Measurements from ENCODE around the gene SLC38A10. TPM values are rescaled to one million over a fixed set of nuclear protein-coding genes. Genes with fewer than 3 reads are reported as not detected.

SLC38A10 gene
- total and polyA plus RNA-seq, 2 of the 13 experiments (the other 11 are each of a cell fraction or from before 2014, with no cell fraction given): 23.4 to 55.8 TPM

DNA sequence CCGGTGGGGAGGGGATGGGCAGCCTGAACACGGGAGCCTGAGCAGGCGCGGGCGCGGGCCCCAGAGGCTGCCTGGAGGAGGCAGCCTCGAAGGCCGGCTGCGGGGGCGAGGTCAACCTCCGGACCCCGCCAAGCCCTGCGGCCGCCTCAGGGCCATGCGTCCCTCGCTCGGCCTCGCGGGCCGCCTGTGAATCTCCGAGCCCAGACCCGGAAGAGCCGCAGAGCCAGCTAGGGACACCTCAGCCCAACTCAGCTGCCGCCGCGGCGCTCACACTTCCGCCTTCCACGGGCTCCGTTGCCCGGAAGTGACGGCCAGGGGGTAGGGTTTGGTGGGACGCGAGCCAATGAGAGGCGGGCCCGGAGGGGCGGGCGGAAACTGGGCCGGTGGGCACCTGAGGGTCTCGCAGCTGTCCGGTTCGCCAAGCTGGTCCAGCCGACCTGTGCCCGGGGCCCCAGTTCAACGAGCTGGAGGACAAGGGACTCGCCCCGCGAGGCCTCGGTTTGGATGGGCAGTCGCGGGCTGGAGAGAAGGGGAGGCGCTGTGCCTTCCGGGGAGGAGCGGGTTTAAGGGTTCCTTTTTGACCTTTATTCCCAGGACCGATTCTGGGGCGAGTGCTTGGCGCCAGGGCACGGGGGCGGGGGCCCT is at the start of gene SLC38A10 (continued):
- TF ChIP-seq YEATS2 (CRISPR knock-in tag; IDR thresholded peaks at IDR 0.05; ENCODE audit: borderline replicate concordance) (peak; percentile 81; the same call in 1 of the 2 replicates), ZNF674 (CRISPR knock-in tag; IDR thresholded peaks at IDR 0.05; ENCODE audit: low read depth) (0 out of 2 replicates have a peak, but pooled peaks have one; percentile 40), ZNF883 (CRISPR knock-in tag; IDR thresholded peaks at IDR 0.05; ENCODE audit: not compliant biosample characterization) (peak; percentile 56), ZNF7 (CRISPR knock-in tag; IDR thresholded peaks at IDR 0.05) (no peak), JDP2 (CRISPR knock-in tag; IDR thresholded peaks at IDR 0.05; ENCODE audit: borderline replicate concordance) (no peak), ZFAT (CRISPR knock-in tag; conservative IDR thresholded peaks at IDR 0.05) (no peak), ZNF850 (CRISPR knock-in tag; conservative IDR thresholded peaks at IDR 0.05) (no peak), ZNF441 (CRISPR knock-in tag; IDR thresholded peaks at IDR 0.05; ENCODE audit: borderline replicate concordance) (no peak), TCF7 (IDR thresholded peaks at IDR 0.05; ENCODE audit: low read depth) (no peak), ZNF597 (CRISPR knock-in tag; IDR thresholded peaks at IDR 0.05) (no peak), EHMT2 (IDR thresholded peaks at IDR 0.05; ENCODE audit: borderline replicate concordance, low read depth, low read length) (no peak), ZNF562 (CRISPR knock-in tag; IDR thresholded peaks at IDR 0.05; ENCODE audit: borderline replicate concordance) (no peak), ZEB1 (IDR thresholded peaks at IDR 0.05; ENCODE audit: insufficient replicate concordance, low read depth) (no peak), ZNF782 (CRISPR knock-in tag; IDR thresholded peaks at IDR 0.05; ENCODE audit: borderline replicate concordance) (no peak), ZNF792 (CRISPR knock-in tag; IDR thresholded peaks at IDR 0.05) (peak; percentile 52; the same call in 1 of the 2 replicates), ZNF17 (CRISPR knock-in tag; IDR thresholded peaks at IDR 0.05) (peak; percentile 91; the same call in 1 of the 2 replicates), MXI1 (IDR thresholded peaks at IDR 0.05; ENCODE audit: borderline replicate concordance, low read depth, low read length) (peak; percentile 83; the same call in 1 of the 3 replicates), PITX1 (CRISPR knock-in tag; IDR thresholded peaks at IDR 0.05) (peak; percentile 65; the same call in 1 of the 2 replicates)
- TF ChIP-seq, protein P1, sequence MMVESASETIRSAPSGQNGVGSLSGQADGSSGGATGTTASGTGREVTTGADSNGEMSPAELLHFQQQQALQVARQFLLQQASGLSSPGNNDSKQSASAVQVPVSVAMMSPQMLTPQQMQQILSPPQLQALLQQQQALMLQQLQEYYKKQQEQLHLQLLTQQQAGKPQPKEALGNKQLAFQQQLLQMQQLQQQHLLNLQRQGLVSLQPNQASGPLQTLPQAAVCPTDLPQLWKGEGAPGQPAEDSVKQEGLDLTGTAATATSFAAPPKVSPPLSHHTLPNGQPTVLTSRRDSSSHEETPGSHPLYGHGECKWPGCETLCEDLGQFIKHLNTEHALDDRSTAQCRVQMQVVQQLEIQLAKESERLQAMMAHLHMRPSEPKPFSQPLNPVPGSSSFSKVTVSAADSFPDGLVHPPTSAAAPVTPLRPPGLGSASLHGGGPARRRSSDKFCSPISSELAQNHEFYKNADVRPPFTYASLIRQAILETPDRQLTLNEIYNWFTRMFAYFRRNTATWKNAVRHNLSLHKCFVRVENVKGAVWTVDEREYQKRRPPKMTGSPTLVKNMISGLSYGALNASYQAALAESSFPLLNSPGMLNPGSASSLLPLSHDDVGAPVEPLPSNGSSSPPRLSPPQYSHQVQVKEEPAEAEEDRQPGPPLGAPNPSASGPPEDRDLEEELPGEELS (CRISPR knock-in tag; IDR thresholded peaks at IDR 0.05): peak; percentile 47; the same call in 1 of the 2 replicates
- TF ChIP-seq, protein P2, sequence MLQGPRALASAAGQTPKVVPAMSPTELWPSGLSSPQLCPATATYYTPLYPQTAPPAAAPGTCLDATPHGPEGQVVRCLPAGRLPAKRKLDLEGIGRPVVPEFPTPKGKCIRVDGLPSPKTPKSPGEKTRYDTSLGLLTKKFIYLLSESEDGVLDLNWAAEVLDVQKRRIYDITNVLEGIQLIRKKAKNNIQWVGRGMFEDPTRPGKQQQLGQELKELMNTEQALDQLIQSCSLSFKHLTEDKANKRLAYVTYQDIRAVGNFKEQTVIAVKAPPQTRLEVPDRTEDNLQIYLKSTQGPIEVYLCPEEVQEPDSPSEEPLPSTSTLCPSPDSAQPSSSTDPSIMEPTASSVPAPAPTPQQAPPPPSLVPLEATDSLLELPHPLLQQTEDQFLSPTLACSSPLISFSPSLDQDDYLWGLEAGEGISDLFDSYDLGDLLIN (CRISPR knock-in tag; IDR thresholded peaks at IDR 0.05; ENCODE audit: borderline replicate concordance): no peak
- TF ChIP-seq, protein P3, sequence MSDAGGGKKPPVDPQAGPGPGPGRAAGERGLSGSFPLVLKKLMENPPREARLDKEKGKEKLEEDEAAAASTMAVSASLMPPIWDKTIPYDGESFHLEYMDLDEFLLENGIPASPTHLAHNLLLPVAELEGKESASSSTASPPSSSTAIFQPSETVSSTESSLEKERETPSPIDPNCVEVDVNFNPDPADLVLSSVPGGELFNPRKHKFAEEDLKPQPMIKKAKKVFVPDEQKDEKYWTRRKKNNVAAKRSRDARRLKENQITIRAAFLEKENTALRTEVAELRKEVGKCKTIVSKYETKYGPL (CRISPR knock-in tag; IDR thresholded peaks at IDR 0.05): no peak
- TF ChIP-seq, protein P4, sequence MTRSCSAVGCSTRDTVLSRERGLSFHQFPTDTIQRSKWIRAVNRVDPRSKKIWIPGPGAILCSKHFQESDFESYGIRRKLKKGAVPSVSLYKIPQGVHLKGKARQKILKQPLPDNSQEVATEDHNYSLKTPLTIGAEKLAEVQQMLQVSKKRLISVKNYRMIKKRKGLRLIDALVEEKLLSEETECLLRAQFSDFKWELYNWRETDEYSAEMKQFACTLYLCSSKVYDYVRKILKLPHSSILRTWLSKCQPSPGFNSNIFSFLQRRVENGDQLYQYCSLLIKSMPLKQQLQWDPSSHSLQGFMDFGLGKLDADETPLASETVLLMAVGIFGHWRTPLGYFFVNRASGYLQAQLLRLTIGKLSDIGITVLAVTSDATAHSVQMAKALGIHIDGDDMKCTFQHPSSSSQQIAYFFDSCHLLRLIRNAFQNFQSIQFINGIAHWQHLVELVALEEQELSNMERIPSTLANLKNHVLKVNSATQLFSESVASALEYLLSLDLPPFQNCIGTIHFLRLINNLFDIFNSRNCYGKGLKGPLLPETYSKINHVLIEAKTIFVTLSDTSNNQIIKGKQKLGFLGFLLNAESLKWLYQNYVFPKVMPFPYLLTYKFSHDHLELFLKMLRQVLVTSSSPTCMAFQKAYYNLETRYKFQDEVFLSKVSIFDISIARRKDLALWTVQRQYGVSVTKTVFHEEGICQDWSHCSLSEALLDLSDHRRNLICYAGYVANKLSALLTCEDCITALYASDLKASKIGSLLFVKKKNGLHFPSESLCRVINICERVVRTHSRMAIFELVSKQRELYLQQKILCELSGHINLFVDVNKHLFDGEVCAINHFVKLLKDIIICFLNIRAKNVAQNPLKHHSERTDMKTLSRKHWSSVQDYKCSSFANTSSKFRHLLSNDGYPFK (CRISPR knock-in tag; IDR thresholded peaks at IDR 0.05; ENCODE audit: borderline replicate concordance): peak; percentile 85

All from HepG2 (cell line).